K562 (cell line): Measurements from ENCODE around the gene TPPP. TPM values are rescaled to one million over a fixed set of nuclear protein-coding genes. Genes with fewer than 3 reads are reported as not detected.
A peak's percentile ranks its signal among the peaks of the same experiment; 100 is the strongest.

ENCODE experiments used
- ATAC-seq: fragments of 200-7000 bp; cut with Tn5 transposase; 3 replicates; pipeline ENCODE4 v1.9.1; 2020; ENCODE audit warnings: moderate library complexity
- BruUV-seq: library from RNA; stranded (reverse); fragments of 400-500 nt; replicated peaks from 2 replicates; lab custom pipeline; 2021; lab: Mats Ljungman, UMichigan
- CTCF ChIA-PET: fragments of 300-600 bp; formaldehyde crosslinking; extraction: SDS; loops from one replicate; lab custom pipeline; 2021; ENCODE audit warnings: low intra/inter-chr PET ratio; lab: Yijun Ruan, JAX
- POLR2A ChIA-PET: fragments of 300-600, 350-650 bp; sonication (Branson Sonifier 250); formaldehyde crosslinking; extraction: SDS; loops from one replicate; lab custom pipeline; 2021; ENCODE audit warnings: antibody characterized with exemption, inconsistent platforms; lab: Yijun Ruan, JAX
- DNase-seq, 4 experiments: peaks; one replicate each; pipeline versions ENCODE4 v3.0.0 to v3.0.0-alpha.2; 2011 to 2018; ENCODE audit warnings: low spot score in 3 of 4, mixed read lengths in 3 of 4; ENCODE audit errors: extremely low read depth in 1 of 4
- FAIRE-seq: peaks from 2 replicates; lab custom pipeline; 2011; peaks lifted over from hg19 to GRCh38; lab: Jason Lieb, UNC
- H2AFZ ChIP-seq: 2 replicates; pipeline ENCODE4 v1.6.0; 2011; ENCODE audit warnings: low read depth, low read length, control low read depth, inconsistent platforms
- H3K27ac ChIP-seq: fragments of 200-600 bp; 3 replicates; pipeline ENCODE4 v1.8.0; 2011; ENCODE audit warnings: low read depth, mild to moderate bottlenecking, control low read depth, inconsistent platforms, low read length, moderate library complexity, mixed read lengths; ENCODE audit errors: extremely low read depth
- H3K27me3 ChIP-seq, 2 experiments: fragments of 300-600 bp in 1 of 2; 2 replicates in 1 of 2; 3 replicates in 1 of 2; pipeline versions ENCODE4 v1.6.0 to v1.8.0; 2011; ENCODE audit warnings: inconsistent platforms in 2 of 2, low read length in 2 of 2, mild to moderate bottlenecking in 1 of 2, mixed read lengths in 1 of 2, moderate library complexity in 1 of 2; ENCODE audit not compliant: control insufficient read depth in 2 of 2, insufficient read depth in 2 of 2
- H3K36me3 ChIP-seq: fragments of 300-600 bp; 3 replicates; pipeline ENCODE4 v1.8.0; 2011; ENCODE audit warnings: mild to moderate bottlenecking, low read length, inconsistent platforms; ENCODE audit not compliant: control insufficient read depth, insufficient read depth
- H3K4me1 ChIP-seq, 2 experiments: fragments of 200-600 bp in 1 of 2; replicated peaks in 1 of 2; 2 replicates in 1 of 2; 3 replicates in 1 of 2; pipeline versions ENCODE4 v1.5.1 to v1.8.0; 2011; ENCODE audit warnings: inconsistent platforms in 2 of 2, low read length in 2 of 2, mild to moderate bottlenecking in 1 of 2, mixed read lengths in 1 of 2, moderate library complexity in 1 of 2; ENCODE audit not compliant: control insufficient read depth in 2 of 2, insufficient read depth in 2 of 2
- H3K4me2 ChIP-seq: 2 replicates; pipeline ENCODE4 v1.6.1; 2011; ENCODE audit warnings: low read length, control low read depth, inconsistent platforms, mixed read lengths; ENCODE audit not compliant: insufficient read depth
- H3K4me3 ChIP-seq: fragments of 200-600 bp; sonication (generic), shearing (Covaris generic); 2 replicates; pipeline ENCODE4 v1.5.1; 2016; ENCODE audit warnings: control low read depth, inconsistent platforms
- H3K79me2 ChIP-seq: fragments of 200-600 bp; 3 replicates; pipeline ENCODE4 v1.8.0; 2011; ENCODE audit warnings: low read length, inconsistent platforms; ENCODE audit not compliant: control insufficient read depth, insufficient read depth
- H3K9ac ChIP-seq, 2 experiments: 2 replicates each; pipeline versions ENCODE4 v1.6.0 to v1.6.1; 2011; ENCODE audit warnings: low read depth in 2 of 2, low read length in 2 of 2, control low read depth in 1 of 2, inconsistent platforms in 1 of 2, mild to moderate bottlenecking in 1 of 2, mixed read lengths in 1 of 2; ENCODE audit not compliant: insufficient read depth in 1 of 2
- H3K9me1 ChIP-seq: one replicate; pipeline ENCODE4 v1.6.0; 2011; ENCODE audit warnings: inconsistent platforms, mild to moderate bottlenecking, low read length, moderate library complexity; ENCODE audit not compliant: control insufficient read depth, insufficient read depth
- H3K9me3 ChIP-seq: replicated peaks from 2 replicates; pipeline ENCODE4 v1.5.1; 2011; ENCODE audit warnings: low read depth, low read length, inconsistent platforms; ENCODE audit not compliant: control insufficient read depth, insufficient read depth
- H4K20me1 ChIP-seq: replicated peaks from 2 replicates; pipeline ENCODE4 v1.6.1; 2011; ENCODE audit warnings: low read length, inconsistent platforms, mixed read lengths; ENCODE audit not compliant: control insufficient read depth, insufficient read depth
- ARID2 ChIP-seq: fragments of 450-650 bp; IDR thresholded peaks from 2 replicates; pipeline ENCODE4 v1.6.1; 2017; ENCODE audit warnings: antibody characterized with exemption, mild to moderate bottlenecking
- ATF7 ChIP-seq: fragments of 450-650 bp; IDR thresholded peaks from 2 replicates; pipeline ENCODE4 v1.7.1; 2014; ENCODE audit warnings: mild to moderate bottlenecking, moderate library complexity
- BHLHE40 ChIP-seq: IDR thresholded peaks from 2 replicates; pipeline ENCODE4 v1.6.1; 2011; ENCODE audit warnings: low read length, improper control_type of control experiment
- EWSR1 ChIP-seq: fragments of 450-650 bp; IDR thresholded peaks from 2 replicates; pipeline ENCODE4 v1.6.1; 2018; ENCODE audit warnings: borderline replicate concordance, mild to moderate bottlenecking, low read depth, moderate library complexity; ENCODE audit not compliant: partially characterized antibody
- KDM1A ChIP-seq, 2 experiments: fragments of 450-650 bp; IDR thresholded peaks; 2 replicates each; pipeline ENCODE4 v1.6.1; 2016; ENCODE audit warnings: mild to moderate bottlenecking in 2 of 2
- MCM7 ChIP-seq, 2 experiments: fragments of 450-650 bp; IDR thresholded peaks; 2 replicates each; pipeline ENCODE4 v1.6.1; 2016 to 2018
- MTA3 ChIP-seq: fragments of 450-650 bp; formaldehyde crosslinking; IDR thresholded peaks from 2 replicates; pipeline ENCODE4 v1.6.1; 2017; ENCODE audit warnings: mild to moderate bottlenecking, borderline replicate concordance
- NFATC3 ChIP-seq: fragments of 450-650 bp; IDR thresholded peaks from 2 replicates; pipeline ENCODE4 v1.6.1; 2017; ENCODE audit warnings: mild to moderate bottlenecking
- PCBP2 ChIP-seq: fragments of 200-400 bp; formaldehyde crosslinking; IDR thresholded peaks from 2 replicates; pipeline ENCODE4 v1.6.1; 2018; ENCODE audit warnings: low read length, low read depth, mild to moderate bottlenecking, moderate library complexity; ENCODE audit not compliant: poor library complexity, severe bottlenecking
- TFAM ChIP-seq: fragments of 250-450 bp; sonication (Bioruptor Pico); conservative IDR thresholded peaks from 2 replicates; pipeline ENCODE4 v1.5.0; 2021; ENCODE audit warnings: mild to moderate bottlenecking, moderate library complexity
- TRIM24 ChIP-seq, 2 experiments: fragments of 450-650 bp; IDR thresholded peaks; 2 replicates each; pipeline ENCODE4 v1.6.1; 2016
- ZNF445 ChIP-seq: fragments of 250-450 bp; sonication (Bioruptor Pico); IDR thresholded peaks from 2 replicates; pipeline ENCODE4 v1.4.0; 2020; ENCODE audit warnings: low read depth, mild to moderate bottlenecking, moderate library complexity
- ZNF766 ChIP-seq: fragments of 200-800 bp; sonication (Bioruptor generic); conservative IDR thresholded peaks from 2 replicates; pipeline ENCODE4 v1.6.1; 2016; ENCODE audit warnings: missing genetic modification characterization, missing compliant biosample characterization
- WGBS: fragments of 100-300 bp; shearing (Covaris generic); methylation state at CpG from one replicate; pipeline ENCODE4 v1.1.6; 2016; ENCODE audit warnings: low coverage, mixed read lengths; ENCODE audit not compliant: insufficient coverage; ENCODE audit errors: missing lambda C conversion rate; 5-methylcytosine and 5-hydroxymethylcytosine counted together
- in situ Hi-C: fragments of 300-500 bp; cut with MboI; formaldehyde crosslinking; loops from 4 replicates; pipeline ENCODE4 v1.15.0; 2018; ENCODE audit warnings: inconsistent platforms, mixed read lengths
- intact Hi-C: fragments of 100-400 bp; cut with micrococcal nuclease; formaldehyde crosslinking; loops from 2 replicates; pipeline ENCODE4 v1.14.2; 2022
- polyA plus RNA-seq, 8 experiments: library from polyadenylated mRNA; depleted of rRNA in 4 of 8; stranded (reverse) in 5 of 8; unstranded in 3 of 8; fragments of >200 nt; fragmentation: Nextera tagmentation in 2 of 8; fragmentation: Illumina TruSeq in 1 of 8; extraction: Ambion mirVana in 2 of 8; extraction: Trizol in 1 of 8; gene quantifications; 2 replicates each; pipeline versions ENCODE4 v1.2.1 to v1.2.3, GENCODE V29; 2011 to 2014; ENCODE audit warnings: inconsistent platforms in 1 of 8, missing spikeins in 1 of 8
- total RNA-seq, 7 experiments: library from RNA; depleted of rRNA in 6 of 7; stranded (reverse); fragments of >200 nt in 6 of 7; fragmentation: Illumina TruSeq in 2 of 7; extraction: Trizol in 2 of 7; gene quantifications; 2 replicates each; pipeline versions ENCODE4 v1.2.1 to v1.2.3, GENCODE V29; 2011 to 2021; ENCODE audit warnings: low replicate concordance in 1 of 7
- TF ChIP-seq, protein P1 (sequence below): fragments of 250-450 bp; sonication (Bioruptor Pico); IDR thresholded peaks from 2 replicates; pipeline ENCODE4 v1.4.0; 2020; ENCODE audit warnings: mild to moderate bottlenecking, moderate library complexity, borderline replicate concordance
- TF ChIP-seq, protein P2 (sequence below): sonication (generic); formaldehyde crosslinking; IDR thresholded peaks from 2 replicates; pipeline ENCODE4 v1.8.0; 2023; ENCODE audit warnings: missing genetic modification reagents, mild to moderate bottlenecking, borderline replicate concordance

TPPP gene
- total and polyA plus RNA-seq, 9 of the 15 experiments (the other 6 are each of a cell fraction or from before 2014, with no cell fraction given), result 0.01 to 0.07 (median 0.03) TPM; not detected in 6

DNA sequence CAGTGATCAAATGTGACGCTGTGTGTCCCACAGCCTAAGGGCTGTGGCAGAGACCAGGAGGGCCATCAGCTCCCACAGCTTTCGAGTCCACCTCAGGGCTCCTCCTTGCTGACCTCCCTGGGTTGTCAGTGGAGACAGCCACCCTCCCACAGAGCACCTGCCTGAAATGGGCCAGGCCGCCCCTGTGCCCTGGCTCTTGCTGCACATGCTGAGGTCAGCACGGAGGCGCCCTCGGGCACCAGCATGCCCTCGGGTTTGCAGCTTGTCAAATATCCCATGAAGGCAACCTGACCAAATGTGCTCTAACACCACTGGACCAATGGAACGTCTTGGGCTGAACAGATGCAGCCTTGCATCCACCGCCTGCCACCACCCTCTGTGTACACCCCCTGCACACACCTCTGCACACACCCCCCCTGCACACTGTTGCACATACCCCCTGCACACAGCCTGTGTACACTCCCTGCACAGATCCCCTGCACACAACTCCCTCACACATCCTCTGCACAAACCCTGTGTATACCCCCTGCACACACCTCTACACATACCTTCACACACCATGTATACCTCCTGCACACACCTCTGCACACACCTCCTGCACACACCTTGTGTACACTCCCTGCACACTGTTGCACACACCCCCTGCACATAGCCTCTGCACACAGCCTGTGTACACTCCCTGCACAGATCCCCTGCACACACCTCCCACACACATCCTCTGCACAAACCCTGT is 83.0 kb downstream of the TPPP start:
- H3K36me3 ChIP-seq, result peaks cover 5% of the 10 kb centered on the region; the same call in 1 of the 3 replicates
- DNase-seq (no peak), FAIRE-seq (no peak), ATAC-seq (no peak)
- no peak overlapping the region for H3K9ac ChIP-seq
- ChIA-PET POLR2A (no interaction called here), CTCF (no interaction called here)
- H3K27me3 ChIP-seq, result peaks cover 14 to 40% of the 10 kb centered on the region in 2 experiments; a peak in 4 of 5 replicates
- H3K4me1 ChIP-seq, result peaks cover 14 to 29% of the 10 kb centered on the region in 2 experiments
- intact Hi-C loops, result loop anchor here (5.0 to 10.0 kb wide), 2 partner anchors 135 to 282 kb away; partner anchors contain the start of genes BRD9 and TRIP13
- H3K4me2 ChIP-seq, result no peak overlapping the region
- no peaks in the 10 kb centered on the region for H3K9me1 ChIP-seq
- no peak overlapping the region for H3K4me3 ChIP-seq
- no peak overlapping the region for H3K27ac ChIP-seq
- WGBS, result 43% methylated on average over 9 of the region's 9 CpGs
- no peaks in the 10 kb centered on the region for H3K9me3 ChIP-seq
- H3K79me2 ChIP-seq, result peaks cover 30% of the 10 kb centered on the region
- H4K20me1 ChIP-seq, result peaks cover 6% of the 10 kb centered on the region; the same call in 1 of the 2 replicates
- no peak overlapping the region for H2AFZ ChIP-seq
- no TSS peak for BruUV-seq
- in situ Hi-C loops, result loop anchor here (5.0 kb wide), 1 partner anchor 47 kb away; no protein-coding TSS in a partner anchor
- TF ChIP-seq KDM1A (IDR thresholded peaks at IDR 0.05), result peak in 1 of 2 experiments; percentile 74; a peak in 2 of 4 replicates
- TF ChIP-seq ATF7, result no peak
- peak; percentile 78 for TF ChIP-seq ARID2
- no peak for TF ChIP-seq NFATC3
- TF ChIP-seq, protein P1, sequence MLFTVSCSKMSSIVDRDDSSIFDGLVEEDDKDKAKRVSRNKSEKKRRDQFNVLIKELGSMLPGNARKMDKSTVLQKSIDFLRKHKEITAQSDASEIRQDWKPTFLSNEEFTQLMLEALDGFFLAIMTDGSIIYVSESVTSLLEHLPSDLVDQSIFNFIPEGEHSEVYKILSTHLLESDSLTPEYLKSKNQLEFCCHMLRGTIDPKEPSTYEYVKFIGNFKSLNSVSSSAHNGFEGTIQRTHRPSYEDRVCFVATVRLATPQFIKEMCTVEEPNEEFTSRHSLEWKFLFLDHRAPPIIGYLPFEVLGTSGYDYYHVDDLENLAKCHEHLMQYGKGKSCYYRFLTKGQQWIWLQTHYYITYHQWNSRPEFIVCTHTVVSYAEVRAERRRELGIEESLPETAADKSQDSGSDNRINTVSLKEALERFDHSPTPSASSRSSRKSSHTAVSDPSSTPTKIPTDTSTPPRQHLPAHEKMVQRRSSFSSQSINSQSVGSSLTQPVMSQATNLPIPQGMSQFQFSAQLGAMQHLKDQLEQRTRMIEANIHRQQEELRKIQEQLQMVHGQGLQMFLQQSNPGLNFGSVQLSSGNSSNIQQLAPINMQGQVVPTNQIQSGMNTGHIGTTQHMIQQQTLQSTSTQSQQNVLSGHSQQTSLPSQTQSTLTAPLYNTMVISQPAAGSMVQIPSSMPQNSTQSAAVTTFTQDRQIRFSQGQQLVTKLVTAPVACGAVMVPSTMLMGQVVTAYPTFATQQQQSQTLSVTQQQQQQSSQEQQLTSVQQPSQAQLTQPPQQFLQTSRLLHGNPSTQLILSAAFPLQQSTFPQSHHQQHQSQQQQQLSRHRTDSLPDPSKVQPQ (CRISPR knock-in tag), result no peak
- TF ChIP-seq TFAM (CRISPR knock-in tag), result no peak
- TF ChIP-seq ZNF766 (CRISPR knock-in tag), result no peak
- no peak for TF ChIP-seq PCBP2
- no peak for TF ChIP-seq TRIM24 (IDR thresholded peaks at IDR 0.05)
- no peak for TF ChIP-seq ZNF445 (CRISPR knock-in tag)
- TF ChIP-seq, protein P2, sequence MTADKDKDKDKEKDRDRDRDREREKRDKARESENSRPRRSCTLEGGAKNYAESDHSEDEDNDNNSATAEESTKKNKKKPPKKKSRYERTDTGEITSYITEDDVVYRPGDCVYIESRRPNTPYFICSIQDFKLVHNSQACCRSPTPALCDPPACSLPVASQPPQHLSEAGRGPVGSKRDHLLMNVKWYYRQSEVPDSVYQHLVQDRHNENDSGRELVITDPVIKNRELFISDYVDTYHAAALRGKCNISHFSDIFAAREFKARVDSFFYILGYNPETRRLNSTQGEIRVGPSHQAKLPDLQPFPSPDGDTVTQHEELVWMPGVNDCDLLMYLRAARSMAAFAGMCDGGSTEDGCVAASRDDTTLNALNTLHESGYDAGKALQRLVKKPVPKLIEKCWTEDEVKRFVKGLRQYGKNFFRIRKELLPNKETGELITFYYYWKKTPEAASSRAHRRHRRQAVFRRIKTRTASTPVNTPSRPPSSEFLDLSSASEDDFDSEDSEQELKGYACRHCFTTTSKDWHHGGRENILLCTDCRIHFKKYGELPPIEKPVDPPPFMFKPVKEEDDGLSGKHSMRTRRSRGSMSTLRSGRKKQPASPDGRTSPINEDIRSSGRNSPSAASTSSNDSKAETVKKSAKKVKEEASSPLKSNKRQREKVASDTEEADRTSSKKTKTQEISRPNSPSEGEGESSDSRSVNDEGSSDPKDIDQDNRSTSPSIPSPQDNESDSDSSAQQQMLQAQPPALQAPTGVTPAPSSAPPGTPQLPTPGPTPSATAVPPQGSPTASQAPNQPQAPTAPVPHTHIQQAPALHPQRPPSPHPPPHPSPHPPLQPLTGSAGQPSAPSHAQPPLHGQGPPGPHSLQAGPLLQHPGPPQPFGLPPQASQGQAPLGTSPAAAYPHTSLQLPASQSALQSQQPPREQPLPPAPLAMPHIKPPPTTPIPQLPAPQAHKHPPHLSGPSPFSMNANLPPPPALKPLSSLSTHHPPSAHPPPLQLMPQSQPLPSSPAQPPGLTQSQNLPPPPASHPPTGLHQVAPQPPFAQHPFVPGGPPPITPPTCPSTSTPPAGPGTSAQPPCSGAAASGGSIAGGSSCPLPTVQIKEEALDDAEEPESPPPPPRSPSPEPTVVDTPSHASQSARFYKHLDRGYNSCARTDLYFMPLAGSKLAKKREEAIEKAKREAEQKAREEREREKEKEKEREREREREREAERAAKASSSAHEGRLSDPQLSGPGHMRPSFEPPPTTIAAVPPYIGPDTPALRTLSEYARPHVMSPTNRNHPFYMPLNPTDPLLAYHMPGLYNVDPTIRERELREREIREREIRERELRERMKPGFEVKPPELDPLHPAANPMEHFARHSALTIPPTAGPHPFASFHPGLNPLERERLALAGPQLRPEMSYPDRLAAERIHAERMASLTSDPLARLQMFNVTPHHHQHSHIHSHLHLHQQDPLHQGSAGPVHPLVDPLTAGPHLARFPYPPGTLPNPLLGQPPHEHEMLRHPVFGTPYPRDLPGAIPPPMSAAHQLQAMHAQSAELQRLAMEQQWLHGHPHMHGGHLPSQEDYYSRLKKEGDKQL (CRISPR knock-in tag), result no peak
- TF ChIP-seq MTA3, result no peak
- TF ChIP-seq MCM7 (IDR thresholded peaks at IDR 0.05), result no peak
- no peak for TF ChIP-seq EWSR1
- no peak for TF ChIP-seq BHLHE40
